Stimulated activated CD8-positive, alpha-beta memory T cell treated with anti-CD3 and anti-CD28 coated beads, Interleukin-7, amount 100 ng/mL, for 24 hours (primary cell): ENCODE data around the gene TRA2B.

Experiments
- DNase-seq: peaks from one replicate; pipeline ENCODE4 v3.0.0-alpha.2; 2020; ENCODE audit warnings: low read depth

Gene TRA2B

GRCh38 chr3:185867650-185868049, 70.2 kb downstream of the TRA2B start:
- DNase-seq, result no peak

- no peak for DNase-seq
Measured at GRCh38 chr3:185866995-185867394, 70.8 kb downstream of the TRA2B start.

DNA sequence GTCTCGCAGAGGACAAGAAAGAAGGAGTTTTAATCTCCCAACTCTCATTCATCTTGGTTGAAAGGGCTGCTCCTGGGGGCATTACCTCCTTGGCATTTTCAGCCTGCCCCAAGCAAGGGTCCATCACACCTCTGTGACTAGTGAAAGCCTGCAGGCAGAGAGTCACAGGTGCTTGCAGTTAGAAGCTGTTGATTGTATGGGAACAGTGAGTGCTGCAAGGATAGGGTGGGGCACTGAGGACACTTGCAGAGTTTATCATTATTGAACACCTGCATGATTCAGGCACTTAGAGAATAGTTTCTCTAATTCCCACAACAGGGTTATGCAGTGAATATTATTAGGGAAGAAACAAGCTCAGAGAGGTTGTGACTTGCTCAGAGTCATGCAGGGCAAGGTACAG, 71.3 kb downstream of the TRA2B start:
- no peak for DNase-seq
